AG08396 (cell line): ENCODE results near the gene SKI.
A peak's percentile ranks its signal among the peaks of the same experiment; 100 is the strongest.
"Not testable (repeated sequence)": the region's sequence is repeated elsewhere in the genome, so short reads cannot be mapped to it uniquely, and the experiment has no call there.

Experiments
- DNase-seq: peaks from one replicate; pipeline ENCODE4 v3.0.0; 2012; ENCODE audit warnings: low spot score, mixed read lengths

SKI gene

DNA sequence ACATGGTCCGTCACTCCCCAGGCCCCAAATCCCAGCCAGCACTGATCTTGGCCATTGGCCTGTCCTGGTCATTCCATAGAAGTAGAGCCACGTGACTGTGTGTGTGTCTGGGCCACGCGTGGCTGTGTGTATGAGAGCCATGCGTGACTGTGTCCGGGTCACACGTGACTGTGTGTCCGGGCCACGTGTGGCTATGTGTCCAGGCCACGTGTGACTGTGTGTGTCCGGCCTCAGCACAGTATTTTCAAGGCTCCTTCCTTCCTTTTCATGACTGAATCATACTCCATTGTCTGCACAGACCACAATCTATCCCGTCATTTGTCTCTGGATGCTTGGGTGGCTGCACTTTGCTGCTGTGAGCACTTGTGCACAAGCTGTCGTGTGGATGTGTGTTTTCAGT, 67.4 kb downstream of the SKI start:
- no peak for DNase-seq

DNA sequence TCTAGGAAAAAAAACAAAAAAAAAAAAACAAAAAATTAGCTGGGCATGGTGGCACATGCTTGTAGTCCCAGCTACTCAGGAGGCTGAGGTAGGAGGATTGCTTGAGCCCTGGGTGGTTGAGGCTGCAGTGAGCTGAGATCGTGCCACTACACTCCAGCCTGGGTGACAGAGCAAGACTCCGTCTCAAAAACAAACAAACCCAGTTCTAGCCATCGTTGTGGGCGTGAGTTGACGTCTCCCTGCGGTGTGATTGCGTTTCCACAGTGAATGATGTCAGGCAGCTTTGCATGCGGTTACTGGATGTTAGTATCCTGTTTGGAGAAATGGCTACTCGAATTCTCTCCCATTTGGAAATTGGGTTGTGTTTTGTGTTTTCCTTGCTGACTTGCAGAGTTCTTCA, 68.1 kb downstream of the SKI start:
- DNase-seq, result not testable (repeated sequence)

DNA sequence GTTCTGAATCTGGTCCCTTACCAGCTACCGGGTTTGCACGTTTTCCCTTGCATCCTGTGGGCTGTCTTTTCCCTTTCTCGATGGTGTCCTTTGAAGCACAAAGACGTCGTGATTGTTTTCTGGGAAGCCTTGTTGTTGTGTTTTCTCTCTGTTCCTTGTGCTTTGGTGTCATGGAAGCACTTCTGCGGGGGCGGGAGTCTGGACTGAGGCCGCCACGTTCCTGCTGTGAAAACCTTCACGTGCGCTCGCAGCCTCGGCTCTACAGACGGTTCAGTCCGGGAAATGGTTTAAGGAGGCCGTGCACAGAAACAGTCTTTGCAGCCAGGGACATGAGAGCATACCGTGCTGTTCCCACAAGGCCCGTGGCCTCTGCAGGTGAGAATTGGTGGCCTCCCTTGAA, 68.5 kb downstream of the SKI start:
- DNase-seq, result no peak

DNA sequence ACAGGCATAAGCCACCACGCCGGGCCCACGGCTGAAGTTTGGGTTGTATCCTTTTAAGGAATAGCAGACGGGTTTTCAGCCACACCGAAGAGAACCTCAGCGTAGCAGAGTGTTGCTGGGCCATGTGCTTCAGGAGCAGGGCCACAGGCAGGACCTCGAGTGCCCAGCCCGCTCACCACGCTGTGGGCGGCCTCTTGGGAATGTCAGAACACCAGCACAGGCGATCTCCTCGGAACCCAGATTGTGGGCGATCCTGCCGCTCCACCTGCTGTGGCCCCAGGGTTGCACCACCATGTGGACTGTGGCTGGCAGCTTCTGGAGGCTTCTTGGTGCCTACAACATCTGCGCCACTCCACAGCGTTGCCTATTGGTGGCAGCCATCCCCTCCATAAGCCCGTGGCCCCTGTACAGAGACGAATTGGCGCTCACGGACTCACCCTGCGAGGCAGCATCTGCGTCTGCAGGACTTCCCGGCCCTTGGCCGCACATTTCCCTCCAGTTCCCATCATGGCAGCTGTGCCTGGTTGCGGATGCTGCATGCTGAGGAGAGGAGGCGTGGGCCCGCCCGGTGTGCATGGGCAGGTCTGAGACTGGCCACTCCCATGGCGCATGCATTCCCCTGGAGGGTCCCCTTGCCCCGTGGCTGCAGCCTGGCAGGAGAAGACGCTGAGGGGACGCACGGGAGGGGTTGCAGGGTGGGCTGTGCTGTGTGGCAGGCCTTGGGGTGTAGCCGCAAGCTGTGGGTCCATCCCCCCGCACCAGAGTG, 69.3 kb downstream of the SKI start:
- DNase-seq, result no peak

DNA sequence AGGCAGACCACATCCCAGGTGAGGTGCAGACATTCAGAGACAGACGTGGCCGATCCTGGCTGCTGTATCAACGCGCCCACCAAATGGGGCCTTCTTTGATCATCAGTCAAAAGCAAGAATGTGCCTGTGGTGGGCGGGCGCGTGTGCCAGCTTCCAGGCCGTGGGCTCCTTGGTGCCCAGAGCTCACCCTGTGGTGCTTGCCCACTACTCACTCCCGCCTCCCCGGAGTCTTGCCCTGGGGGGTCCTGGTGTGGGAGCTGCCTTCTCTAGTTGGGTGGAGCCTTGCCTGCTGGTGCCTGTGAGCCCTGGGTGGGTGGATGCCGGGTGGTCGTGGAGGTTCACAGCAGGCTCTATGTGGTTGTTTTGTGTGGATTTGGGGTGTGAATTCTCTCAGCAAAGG, 70.6 kb downstream of the SKI start:
- no peak for DNase-seq

DNA sequence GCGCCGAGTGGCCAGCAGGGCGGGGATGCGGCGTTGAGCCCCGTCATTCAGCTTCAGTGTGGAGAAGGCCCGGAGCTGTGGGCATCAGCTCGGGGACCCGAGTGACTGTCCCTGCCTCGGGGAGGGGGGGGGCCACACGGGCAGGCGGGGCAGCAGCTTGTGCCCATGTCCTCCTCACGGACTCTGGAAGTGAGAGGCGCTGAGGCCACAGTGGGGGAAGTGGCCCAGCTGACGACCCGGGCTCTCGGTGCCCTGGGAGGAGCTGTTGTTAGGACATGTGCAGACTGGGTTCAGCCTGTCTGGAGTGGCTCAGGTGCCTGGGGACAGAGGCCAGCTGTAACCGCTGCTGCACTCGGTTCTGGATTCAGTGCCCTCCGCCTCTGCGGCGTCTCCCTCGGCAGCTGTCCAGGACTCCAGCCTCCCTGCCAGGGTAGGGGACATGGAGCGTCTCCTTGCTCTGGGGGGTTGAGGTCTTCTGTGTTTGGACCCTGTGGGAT, 71.1 kb downstream of the SKI start:
- no peak for DNase-seq

DNA sequence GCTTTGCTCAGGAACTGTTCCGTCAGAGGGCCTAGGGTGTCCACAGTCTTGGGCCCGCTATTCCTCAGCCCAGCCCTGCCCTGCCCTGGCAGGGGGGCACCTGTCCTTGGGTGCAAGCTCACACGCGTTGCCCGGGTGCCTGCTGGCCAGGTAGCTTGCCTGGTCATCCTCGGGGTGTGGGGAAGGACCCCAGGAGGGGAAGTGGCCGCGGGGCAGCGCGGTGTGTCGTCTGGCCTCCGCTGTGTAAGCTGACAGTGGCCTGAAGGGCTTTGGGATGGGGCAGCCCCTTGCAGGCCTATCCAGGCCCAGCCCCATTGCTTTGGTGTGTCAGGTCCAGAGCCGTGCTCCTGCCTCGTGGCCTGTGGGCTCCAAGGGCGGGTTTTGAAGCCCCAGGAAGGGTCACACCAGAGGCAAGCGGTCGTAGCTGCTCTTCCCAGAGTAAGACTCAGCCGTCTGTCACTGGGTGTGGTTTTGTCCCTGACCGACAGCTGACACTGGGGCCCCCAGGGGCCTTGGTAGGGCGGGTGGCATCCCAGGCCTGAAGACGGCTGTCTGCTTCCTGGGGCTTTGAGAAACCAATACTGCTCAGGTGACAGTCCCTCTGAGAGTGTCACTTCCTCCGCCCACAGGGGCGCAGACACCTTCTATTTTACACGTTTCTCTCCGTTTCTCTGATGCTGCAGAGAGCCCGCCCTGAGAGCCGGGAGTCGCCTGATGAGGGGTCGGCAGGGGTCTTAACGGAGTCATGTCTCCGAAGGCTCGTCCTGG, 72.1 kb downstream of the SKI start:
- DNase-seq, result no peak

DNA sequence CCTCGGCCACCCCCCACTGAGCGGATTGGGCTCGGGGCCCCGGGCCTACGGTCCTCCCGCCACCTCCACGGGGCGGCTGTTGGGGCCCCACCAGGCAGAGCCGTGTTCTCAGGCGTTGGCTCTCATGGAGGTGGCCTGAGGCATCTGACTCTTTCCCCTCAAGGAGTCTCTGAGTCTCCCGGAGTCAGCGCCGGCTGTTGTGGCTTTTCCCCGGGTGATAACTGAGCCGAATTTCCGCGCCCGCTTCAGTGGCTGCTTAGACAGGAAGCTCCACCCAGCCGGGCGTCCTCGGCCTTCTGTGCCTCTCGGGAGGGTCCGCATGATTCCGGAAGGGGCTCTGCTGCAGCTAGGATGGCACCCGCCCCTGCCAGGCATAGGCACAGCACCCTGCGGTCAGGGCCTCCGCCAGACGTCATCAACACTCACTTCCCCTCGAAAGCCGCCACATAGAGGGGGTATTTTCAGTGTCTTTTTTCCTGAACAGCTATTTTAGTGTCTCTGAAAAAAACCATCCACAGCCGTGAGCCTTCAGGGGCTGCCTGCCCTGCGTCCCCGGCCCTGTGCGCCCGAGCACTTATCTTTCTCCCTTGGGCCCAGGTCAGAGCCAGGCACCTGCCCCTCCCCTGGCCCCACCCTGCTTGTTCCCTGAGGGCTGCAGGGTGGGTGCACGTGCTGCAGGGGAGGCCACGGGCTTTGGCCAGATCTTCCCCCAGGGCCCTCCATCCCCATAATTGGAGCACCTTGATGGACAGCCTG, 72.9 kb downstream of the SKI start:
- DNase-seq, result peak; percentile 74

DNA sequence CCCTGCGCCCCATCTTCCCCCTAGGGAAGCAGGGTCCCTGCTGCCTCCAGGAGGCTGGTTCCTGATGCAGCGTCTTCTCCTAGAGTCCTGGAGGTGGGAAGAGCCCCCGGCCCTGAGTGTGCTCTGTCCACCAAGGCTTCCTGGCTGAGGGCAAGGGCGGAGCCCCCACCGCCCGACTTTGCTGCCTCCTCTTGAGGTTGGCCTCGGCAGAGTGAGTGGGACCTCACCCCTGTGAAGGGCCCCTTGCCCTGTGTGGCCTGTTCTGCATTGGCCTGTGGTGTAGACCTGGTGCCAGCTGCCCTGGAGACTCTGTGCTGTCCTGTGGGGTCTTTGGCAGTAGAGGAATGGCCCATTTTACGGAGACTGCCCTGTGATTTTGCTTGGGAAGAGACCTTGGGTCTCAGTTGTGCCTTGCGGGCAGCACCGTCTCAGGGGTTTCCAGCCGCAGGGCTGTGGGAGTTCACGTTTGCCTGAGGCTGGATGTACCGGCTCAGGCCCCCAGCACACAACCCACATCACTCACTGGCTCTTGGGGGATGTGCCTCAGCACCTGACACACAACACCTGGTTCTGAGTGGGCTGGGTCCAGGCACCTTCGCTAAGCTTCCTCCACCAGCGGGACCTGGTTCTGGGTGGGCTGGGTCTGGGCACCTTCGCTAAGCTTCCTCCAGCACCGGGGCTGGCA, 73.6 kb downstream of the SKI start:
- no peak for DNase-seq

DNA sequence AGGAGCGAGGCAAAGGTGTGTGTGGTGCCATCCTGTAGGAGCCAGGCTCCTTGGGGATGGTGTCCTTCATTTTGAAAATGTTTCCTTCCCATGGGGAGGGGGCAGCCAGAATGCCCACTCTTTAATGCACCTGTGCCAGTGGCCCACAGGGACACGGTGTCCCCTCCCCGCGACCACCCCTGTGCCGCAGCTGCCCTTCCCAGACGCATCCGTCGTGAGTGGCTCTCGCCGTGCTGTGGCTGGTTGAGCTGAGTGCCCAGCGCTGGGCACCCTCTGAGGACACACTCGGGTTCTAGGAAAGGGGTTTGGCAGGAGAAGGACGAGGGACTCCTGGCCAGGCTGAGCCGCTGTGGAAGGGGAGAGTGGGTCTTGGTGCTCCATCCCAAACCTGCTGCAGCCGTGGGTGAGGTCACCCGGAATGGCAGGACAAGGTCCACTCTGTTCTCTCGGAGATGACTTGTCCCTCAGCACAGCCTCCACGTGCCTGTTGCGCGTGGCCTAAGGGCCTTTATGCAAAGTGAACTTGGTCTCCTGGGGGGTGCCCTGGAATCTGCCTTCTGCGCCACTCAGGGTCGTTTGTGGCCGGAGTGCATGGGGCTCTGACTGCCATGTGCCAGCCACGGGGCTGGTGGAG, 74.3 kb downstream of the SKI start:
- DNase-seq, result no peak

DNA sequence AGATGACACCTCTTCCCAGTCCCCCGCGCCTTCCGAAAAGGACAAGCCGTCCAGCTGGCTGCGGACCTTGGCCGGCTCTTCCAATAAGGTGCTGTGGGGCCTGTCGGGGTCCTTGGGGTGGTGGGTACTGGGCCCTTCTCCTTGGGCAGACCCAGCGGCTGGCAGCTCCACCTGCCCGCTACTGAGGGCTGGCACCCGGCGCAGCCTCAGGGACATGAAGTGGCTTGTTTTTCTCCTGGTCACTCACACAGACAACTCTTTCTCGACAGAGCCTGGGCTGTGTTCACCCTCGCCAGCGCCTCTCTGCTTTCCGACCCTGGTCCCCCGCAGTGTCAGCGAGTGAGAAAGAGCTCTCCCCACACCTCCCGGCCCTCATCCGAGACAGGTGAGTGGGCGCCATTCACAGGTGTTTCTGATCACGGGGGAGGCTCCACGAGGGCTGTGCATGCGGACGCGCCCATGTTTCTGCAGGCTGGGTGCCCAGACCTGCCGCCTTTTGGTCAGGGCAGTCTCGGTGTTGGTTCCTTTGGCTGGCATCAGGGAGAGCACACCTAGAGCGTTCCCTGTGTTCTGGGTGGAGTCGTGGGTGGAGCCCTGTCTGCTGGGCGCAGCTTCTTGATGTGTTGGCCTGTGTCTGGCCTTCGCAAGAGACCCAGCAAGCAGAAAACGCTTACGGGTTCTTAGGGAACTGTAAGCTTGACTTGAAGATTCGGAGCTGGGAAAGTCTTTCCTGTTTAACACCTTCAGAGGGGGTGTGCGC, 75.1 kb downstream of the SKI start:
- no peak for DNase-seq

DNA sequence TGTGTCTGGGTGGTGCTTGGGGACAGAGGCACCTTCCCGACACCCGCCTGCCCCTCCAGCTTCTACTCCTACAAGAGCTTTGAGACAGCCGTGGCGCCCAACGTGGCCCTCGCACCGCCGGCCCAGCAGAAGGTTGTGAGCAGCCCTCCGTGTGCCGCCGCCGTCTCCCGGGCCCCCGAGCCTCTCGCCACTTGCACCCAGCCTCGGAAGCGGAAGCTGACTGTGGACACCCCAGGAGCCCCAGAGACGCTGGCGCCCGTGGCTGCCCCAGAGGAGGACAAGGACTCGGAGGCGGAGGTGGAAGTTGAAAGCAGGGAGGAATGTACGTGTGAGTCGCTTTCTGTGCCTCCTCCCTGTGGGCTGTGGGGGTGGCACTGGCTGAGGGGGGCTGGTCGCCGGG, 75.7 kb downstream of the SKI start:
- no peak for DNase-seq

DNA sequence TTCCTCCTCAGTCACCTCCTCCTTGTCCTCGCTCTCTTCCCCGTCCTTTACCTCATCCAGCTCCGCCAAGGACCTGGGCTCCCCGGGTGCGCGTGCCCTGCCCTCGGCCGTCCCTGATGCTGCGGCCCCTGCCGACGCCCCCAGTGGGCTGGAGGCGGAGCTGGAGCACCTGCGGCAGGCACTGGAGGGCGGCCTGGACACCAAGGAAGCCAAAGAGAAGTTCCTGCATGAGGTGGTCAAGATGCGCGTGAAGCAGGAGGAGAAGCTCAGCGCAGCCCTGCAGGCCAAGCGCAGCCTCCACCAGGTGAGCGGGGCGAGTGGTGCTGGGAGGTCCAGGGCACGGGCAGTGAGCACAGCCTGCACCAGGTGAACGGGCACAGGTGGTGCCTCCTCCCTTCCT, 76.2 kb downstream of the SKI start:
- DNase-seq, result no peak

DNA sequence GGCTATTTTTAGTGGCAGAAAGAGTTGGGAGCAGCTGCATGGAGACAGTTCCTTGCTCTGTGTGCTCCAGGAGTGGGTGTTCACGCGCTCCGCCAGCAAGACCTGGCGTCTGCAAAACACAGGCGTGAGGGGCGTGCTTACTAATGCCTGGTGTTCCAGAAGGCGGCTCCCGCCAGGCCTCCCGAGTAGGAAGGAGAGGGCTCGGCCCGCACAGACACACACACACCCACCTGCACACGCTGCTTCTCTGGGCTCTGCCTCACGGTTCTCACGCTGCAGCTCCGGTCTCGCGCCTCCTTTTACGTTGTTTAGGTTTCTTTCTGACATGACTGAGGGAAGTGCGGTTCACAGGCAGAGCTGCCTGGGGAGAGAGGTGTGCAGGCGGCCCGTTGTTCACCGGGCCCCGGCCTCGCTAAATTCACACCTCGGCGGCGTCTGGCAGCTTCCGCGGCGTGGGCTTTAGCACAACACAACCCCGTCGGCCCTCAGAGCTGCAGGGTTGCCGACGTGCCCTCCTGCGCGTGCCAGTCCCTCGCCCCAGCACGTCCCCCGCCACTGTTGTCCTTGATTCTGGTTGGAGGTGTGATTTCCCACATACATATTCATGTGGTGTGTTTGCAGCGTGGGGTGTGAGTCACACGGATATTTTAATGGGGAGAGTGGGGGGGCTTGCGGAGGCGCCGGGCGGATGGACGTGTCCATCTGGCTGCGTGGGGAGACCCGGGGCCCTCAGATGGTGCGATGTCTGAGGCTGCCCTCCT, 77.0 kb downstream of the SKI start:
- no peak for DNase-seq

DNA sequence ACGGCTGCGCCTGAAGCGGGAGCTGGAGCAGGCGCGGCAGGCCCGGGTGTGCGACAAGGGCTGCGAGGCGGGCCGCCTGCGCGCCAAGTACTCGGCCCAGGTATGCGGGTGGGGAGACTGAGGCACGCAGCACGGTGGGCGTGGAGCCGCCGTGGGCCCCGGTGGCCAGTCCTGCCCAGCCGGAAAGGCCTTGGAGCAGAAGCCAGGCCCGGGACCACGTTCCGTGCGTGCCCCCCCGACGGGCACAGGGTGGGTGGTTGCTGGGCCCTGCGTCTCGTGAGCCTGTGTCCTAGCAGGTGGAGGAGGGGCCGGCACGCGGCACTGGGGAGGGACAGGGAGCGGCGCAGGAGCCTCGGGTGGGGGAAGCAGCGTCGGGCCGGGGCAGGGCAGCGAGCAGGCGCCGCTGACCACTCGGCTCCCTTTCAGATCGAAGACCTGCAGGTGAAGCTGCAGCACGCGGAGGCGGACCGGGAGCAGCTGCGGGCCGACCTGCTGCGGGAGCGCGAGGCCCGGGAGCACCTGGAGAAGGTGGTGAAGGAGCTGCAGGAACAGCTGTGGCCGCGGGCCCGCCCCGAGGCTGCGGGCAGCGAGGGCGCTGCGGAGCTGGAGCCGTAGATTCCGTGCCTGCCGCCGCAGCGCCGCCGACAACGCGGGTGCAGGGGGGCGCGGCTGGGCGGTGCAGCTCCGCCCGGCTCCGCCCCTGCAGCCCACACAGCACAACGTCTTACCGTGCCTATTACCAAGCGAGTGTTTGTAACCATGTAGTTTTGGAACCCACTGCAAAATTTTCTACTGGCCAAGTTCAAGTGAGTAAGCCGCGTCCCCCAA, 78.2 kb downstream of the SKI start:
- DNase-seq, result no peak

DNA sequence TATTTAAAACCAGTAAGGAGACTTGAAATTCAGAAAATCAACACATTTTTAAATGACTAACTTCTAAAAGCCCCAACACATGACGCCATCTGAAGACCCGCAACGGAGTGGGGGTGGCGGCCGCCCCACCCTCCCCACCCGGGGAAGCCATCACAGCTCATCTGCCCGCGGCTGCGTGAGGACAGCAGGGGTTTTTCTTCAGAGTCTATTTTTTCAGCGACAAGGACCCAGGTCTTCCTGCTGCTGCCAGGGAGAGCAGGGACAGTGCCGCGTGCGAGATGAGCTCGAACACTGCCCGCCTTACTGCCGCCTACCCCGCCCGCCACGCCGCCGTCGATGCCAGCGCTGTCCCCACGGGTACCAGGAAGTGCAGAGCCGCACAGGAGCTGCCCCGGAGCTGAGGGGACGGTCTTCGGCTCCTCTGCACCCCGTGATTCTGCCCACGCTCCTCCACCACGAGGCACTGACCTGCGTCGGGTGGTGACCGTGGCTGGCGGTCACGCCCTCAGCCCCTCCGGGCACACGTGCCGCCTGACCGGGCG, 79.0 kb downstream of the SKI start:
- no peak for DNase-seq

DNA sequence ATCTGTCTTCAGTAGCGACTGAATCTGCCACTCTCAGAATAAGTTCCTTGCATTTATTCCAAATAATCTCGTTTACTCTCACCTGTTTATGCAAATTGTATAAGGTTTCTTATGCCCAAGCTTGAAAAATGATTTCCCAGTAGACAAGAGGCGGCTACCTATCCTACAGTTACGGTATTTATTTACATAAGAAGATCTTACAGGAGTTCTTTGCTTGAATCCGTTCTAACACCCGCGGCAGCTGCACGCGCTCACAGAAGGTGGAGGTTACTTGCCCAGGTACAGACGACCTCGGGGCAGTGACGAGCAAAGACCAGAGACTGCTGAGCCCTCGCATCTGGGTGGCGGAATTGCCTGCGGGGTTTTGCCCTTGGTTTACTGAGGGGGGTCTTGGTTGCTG, 79.9 kb downstream of the SKI start:
- DNase-seq, result no peak

DNA sequence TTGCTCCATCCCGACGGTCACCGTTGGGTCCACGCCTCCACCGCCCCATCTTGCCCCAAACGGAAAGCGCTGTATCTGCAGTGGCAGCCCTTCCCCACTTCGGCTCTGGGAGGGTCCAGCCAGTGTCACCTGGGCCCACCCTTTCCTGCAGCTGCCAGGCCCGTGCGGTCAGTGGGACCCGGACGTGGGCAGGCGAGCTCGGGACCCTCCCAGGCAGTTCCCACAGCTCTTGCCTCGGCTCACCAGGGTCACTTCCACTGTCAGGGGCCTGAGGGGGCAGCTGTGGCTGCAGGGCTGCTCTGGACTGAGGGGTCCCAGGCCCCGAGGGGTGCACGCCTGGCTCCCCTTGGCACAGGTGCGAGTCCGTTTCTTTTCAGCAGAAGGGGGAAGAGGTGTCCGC, 80.7 kb downstream of the SKI start:
- no peak for DNase-seq
